Measurements from ENCODE around the gene SHANK1. TPM values are rescaled to one million over a fixed set of nuclear protein-coding genes. Genes with fewer than 3 reads are reported as not detected.

SHANK1 gene
- total RNA-seq, 6 experiments from 2014 or later: 0.07 to 0.62 (median 0.25) TPM; not detected in 2

DNA sequence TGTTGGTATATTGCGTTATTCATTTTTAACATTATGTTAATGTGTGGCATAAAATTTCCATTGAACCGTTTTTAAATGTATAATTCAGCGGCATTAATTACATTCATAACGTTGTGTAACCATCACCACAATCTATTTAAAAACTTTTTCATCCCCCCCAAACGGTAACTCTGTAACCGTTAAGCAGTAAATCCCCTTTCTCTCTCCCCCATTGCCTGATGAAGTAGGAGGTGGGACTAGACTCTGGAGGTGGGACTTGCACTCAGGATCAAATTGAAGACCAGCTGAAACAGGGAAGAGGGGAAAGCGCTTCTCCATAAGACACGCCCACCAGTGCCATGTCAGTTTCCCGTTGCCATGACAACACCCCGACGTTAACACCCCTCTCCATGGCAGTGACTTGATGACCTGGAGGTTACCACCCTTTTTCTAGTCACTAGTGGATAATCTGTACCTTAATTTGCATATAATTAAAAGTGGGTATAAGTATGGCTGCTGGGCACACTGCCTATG, 20.4 kb upstream of the SHANK1 start:
- ATAC-seq (no peak), DNase-seq (no peak)
- Histone ChIP-seq H3K36me3 (no peaks in the 10 kb centered on the region), H3K27ac (no peak overlapping the region), H3K4me1 (no peaks in the 10 kb centered on the region), H3K27me3 (no peaks in the 10 kb centered on the region), H3K4me3 (no peak overlapping the region), H3K9me3 (no peaks in the 10 kb centered on the region)
- TF ChIP-seq CTCF (IDR thresholded peaks at IDR 0.05) (no peak), POLR2A (IDR thresholded peaks at IDR 0.05) (no peak)
- intact Hi-C loops (cut with DNase I): no loop called here
- 38% methylated on average over 11 of the region's 11 CpGs for WGBS (ENCODE audit: insufficient coverage, low coverage, low lambda C conversion rate, missing lambda C conversion rate)

GRCh38 chr19:50739132-50739913, 19.7 kb upstream of the SHANK1 start:
- intact Hi-C loops (cut with DNase I): no loop called here
- Histone ChIP-seq H3K4me1 (no peaks in the 10 kb centered on the region), H3K36me3 (no peaks in the 10 kb centered on the region), H3K27ac (no peak overlapping the region), H3K4me3 (no peak overlapping the region), H3K27me3 (no peaks in the 10 kb centered on the region), H3K9me3 (no peaks in the 10 kb centered on the region)
- WGBS (ENCODE audit: insufficient coverage, low coverage, low lambda C conversion rate, missing lambda C conversion rate): 62% methylated on average over 20 of the region's 23 CpGs
- ATAC-seq (no peak), DNase-seq (no peak)
- TF ChIP-seq POLR2A (IDR thresholded peaks at IDR 0.05) (no peak), CTCF (IDR thresholded peaks at IDR 0.05) (no peak)

GRCh38 chr19:50736338-50736737, 16.7 kb upstream of the SHANK1 start:
- Histone ChIP-seq H3K4me1 (no peaks in the 10 kb centered on the region), H3K36me3 (no peaks in the 10 kb centered on the region), H3K27me3 (no peaks in the 10 kb centered on the region), H3K4me3 (no peak overlapping the region), H3K27ac (no peak overlapping the region), H3K9me3 (no peaks in the 10 kb centered on the region)
- no peak for TF ChIP-seq POLR2A (IDR thresholded peaks at IDR 0.05)
- TF ChIP-seq CTCF (IDR thresholded peaks at IDR 0.05): no peak
- DNase-seq (no peak), ATAC-seq (no peak)
- intact Hi-C loops (cut with DNase I): no loop called here
- WGBS (ENCODE audit: insufficient coverage, low coverage, low lambda C conversion rate, missing lambda C conversion rate): 37% methylated on average over 5 of the region's 5 CpGs

DNA sequence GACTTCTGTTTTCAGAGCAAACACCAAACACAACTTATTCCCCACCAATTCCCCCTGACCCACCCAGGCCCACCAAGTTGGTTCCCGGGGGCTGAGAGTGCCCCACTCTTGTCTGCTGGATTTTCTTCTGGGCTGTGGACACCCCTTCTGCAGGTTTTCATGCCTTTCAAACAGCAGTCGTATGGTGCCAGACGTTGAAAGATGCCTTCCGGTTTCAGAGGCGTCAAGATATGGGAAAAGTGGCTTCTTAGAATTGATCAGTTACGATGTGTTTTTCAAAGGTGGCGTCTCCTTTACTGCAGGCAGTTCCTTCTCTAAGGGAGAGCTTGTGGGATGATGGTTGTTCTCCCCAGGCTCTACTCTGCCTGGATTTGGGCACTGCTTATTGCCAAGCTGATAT, 16.3 kb upstream of the SHANK1 start:
- Histone ChIP-seq H3K9me3 (no peaks in the 10 kb centered on the region), H3K27ac (no peak overlapping the region), H3K27me3 (no peaks in the 10 kb centered on the region), H3K4me3 (no peak overlapping the region), H3K4me1 (no peaks in the 10 kb centered on the region), H3K36me3 (no peaks in the 10 kb centered on the region)
- ATAC-seq (no peak), DNase-seq (no peak)
- 52% methylated on average over 7 of the region's 7 CpGs for WGBS (ENCODE audit: insufficient coverage, low coverage, low lambda C conversion rate, missing lambda C conversion rate)
- intact Hi-C loops (cut with DNase I): no loop called here
- TF ChIP-seq POLR2A (IDR thresholded peaks at IDR 0.05) (no peak), CTCF (IDR thresholded peaks at IDR 0.05) (no peak)
